HEK293T (cell line): ENCODE data around the gene PIEZO1.

Source experiments
- CTCF ChIA-PET: fragments of 350-600 bp; formaldehyde crosslinking; extraction: SDS; loops from one replicate; lab custom pipeline; 2021; ENCODE audit warnings: antibody characterized with exemption, inconsistent platforms; lab: Yijun Ruan, JAX
- POLR2A ChIA-PET: fragments of 350-600 bp; formaldehyde crosslinking; extraction: SDS; loops from one replicate; lab custom pipeline; 2020; ENCODE audit warnings: antibody characterized with exemption, inconsistent platforms; lab: Yijun Ruan, JAX
- DNase-seq: peaks from one replicate; pipeline ENCODE4 v3.0.0; 2012; ENCODE audit warnings: mixed read lengths; ENCODE audit errors: extremely low spot score
- ARNT ChIP-seq: fragments of 450-650 bp; IDR thresholded peaks from 2 replicates; pipeline ENCODE4 v1.6.1; 2017; ENCODE audit warnings: mild to moderate bottlenecking
- BHLHE40 ChIP-seq: fragments of 450-650 bp; IDR thresholded peaks from 2 replicates; pipeline ENCODE4 v1.6.1; 2016; ENCODE audit warnings: mild to moderate bottlenecking, moderate library complexity, borderline replicate concordance
- CTBP1 ChIP-seq: fragments of 450-650 bp; IDR thresholded peaks from 2 replicates; pipeline ENCODE4 v1.6.1; 2016; ENCODE audit warnings: borderline replicate concordance
- ELF4 ChIP-seq: fragments of 450-650 bp; IDR thresholded peaks from 2 replicates; pipeline ENCODE4 v1.6.1; 2017; ENCODE audit warnings: antibody characterized with exemption
- FOXA1 ChIP-seq: fragments of 450-650 bp; IDR thresholded peaks from 2 replicates; pipeline ENCODE4 v1.6.1; 2016; ENCODE audit warnings: mild to moderate bottlenecking
- FOXK2 ChIP-seq: fragments of 450-650 bp; IDR thresholded peaks from 2 replicates; pipeline ENCODE4 v1.6.1; 2016; ENCODE audit warnings: mild to moderate bottlenecking
- FOXM1 ChIP-seq: fragments of 450-650 bp; IDR thresholded peaks from 2 replicates; pipeline ENCODE4 v1.6.1; 2017; ENCODE audit warnings: mild to moderate bottlenecking, borderline replicate concordance
- HDGF ChIP-seq: fragments of 450-650 bp; IDR thresholded peaks from 2 replicates; pipeline ENCODE4 v1.6.1; 2017; ENCODE audit warnings: antibody characterized with exemption, borderline replicate concordance
- L3MBTL2 ChIP-seq: fragments of 450-650 bp; conservative IDR thresholded peaks from 2 replicates; pipeline ENCODE4 v1.6.1; 2016; ENCODE audit warnings: mild to moderate bottlenecking
- LEF1 ChIP-seq: fragments of 450-650 bp; IDR thresholded peaks from 2 replicates; pipeline ENCODE4 v1.6.1; 2017; ENCODE audit warnings: mild to moderate bottlenecking, borderline replicate concordance
- NFRKB ChIP-seq: fragments of 450-650 bp; IDR thresholded peaks from 2 replicates; pipeline ENCODE4 v1.6.1; 2016; ENCODE audit warnings: mild to moderate bottlenecking, moderate library complexity
- PKNOX1 ChIP-seq: fragments of 450-650 bp; IDR thresholded peaks from 2 replicates; pipeline ENCODE4 v1.6.1; 2016
- SP1 ChIP-seq: fragments of 450-650 bp; IDR thresholded peaks from 2 replicates; pipeline ENCODE4 v1.6.1; 2017
- SUZ12 ChIP-seq: fragments of 450-650 bp; IDR thresholded peaks from 2 replicates; pipeline ENCODE4 v1.6.1; 2016; ENCODE audit warnings: mild to moderate bottlenecking
- TARDBP ChIP-seq: fragments of 450-650 bp; IDR thresholded peaks from 2 replicates; pipeline ENCODE4 v1.6.1; 2016
- ZNF384 ChIP-seq: fragments of 450-650 bp; IDR thresholded peaks from 2 replicates; pipeline ENCODE4 v1.6.1; 2016

Gene PIEZO1

GRCh38 chr16:88686439-88687253 is 98.4 kb downstream of the PIEZO1 start, which contains the start of gene SNAI3:
Gene SNAI3 (minus strand): TSS chr16:88686507. CDS start chr16:88686406, 101 bp downstream.
- TF ChIP-seq TARDBP (no peak), SP1 (no peak), L3MBTL2 (peak; percentile 41; the same call in 1 of the 2 replicates)
- peak; percentile 93 for DNase-seq
- POLR2A ChIA-PET: interaction anchor here (1.9 kb wide), 1 partner anchor 20 kb away, joined by 7 read pairs; no protein-coding TSS in a partner anchor
- CTCF ChIA-PET: interaction anchor here (1.6 kb wide), 1 partner anchor 13 kb away, joined by 3 read pairs; no protein-coding TSS in a partner anchor

GRCh38 chr16:88686062-88686438 is 99.0 kb downstream of the PIEZO1 start:
- ChIA-PET CTCF (interaction anchor here (1.6 kb wide), 1 partner anchor 13 kb away, joined by 3 read pairs; no protein-coding TSS in a partner anchor), POLR2A (no interaction called here)
- TF ChIP-seq ZNF384 (no peak), ELF4 (no peak), HDGF (no peak), SP1 (no peak), BHLHE40 (no peak), NFRKB (no peak), SUZ12 (no peak), FOXM1 (no peak), CTBP1 (no peak), LEF1 (no peak), TARDBP (no peak), ARNT (no peak), FOXK2 (no peak), PKNOX1 (no peak), FOXA1 (no peak), L3MBTL2 (no peak)
- peak; percentile 37 for DNase-seq

- ChIA-PET CTCF (interaction anchor here (0.9 to 1.6 kb wide), 3 partner anchors 12 to 23 kb away, joined by 3 read pairs; partner anchors contain the start of gene MVD), POLR2A (no interaction called here)
- peak; percentile 35 for DNase-seq
- TF ChIP-seq NFRKB (no peak), FOXA1 (no peak), HDGF (no peak), SP1 (no peak), FOXM1 (no peak), ARNT (no peak), FOXK2 (no peak), ZNF384 (no peak), SUZ12 (no peak), CTBP1 (no peak), ELF4 (no peak), BHLHE40 (no peak), TARDBP (no peak), LEF1 (no peak), PKNOX1 (no peak), L3MBTL2 (no peak)
Measured at GRCh38 chr16:88685156-88686061, 99.6 kb downstream of the PIEZO1 start.

- DNase-seq: no peak
- ChIA-PET POLR2A (no interaction called here), CTCF (interaction anchor here (0.9 to 1.6 kb wide), 3 partner anchors 11 to 22 kb away, joined by 3 read pairs; partner anchors contain the start of gene MVD)
- TF ChIP-seq BHLHE40: no peak
- no peak for TF ChIP-seq PKNOX1
- no peak for TF ChIP-seq FOXK2
- TF ChIP-seq ELF4: no peak
- no peak for TF ChIP-seq L3MBTL2
- TF ChIP-seq NFRKB: no peak
- TF ChIP-seq TARDBP: no peak
- no peak for TF ChIP-seq LEF1
- TF ChIP-seq SP1: no peak
- TF ChIP-seq SUZ12: no peak
- no peak for TF ChIP-seq FOXM1
- TF ChIP-seq ARNT: no peak
- no peak for TF ChIP-seq HDGF
Measured at GRCh38 chr16:88684569-88685155, 100.4 kb downstream of the PIEZO1 start.
